ENCODE data around the gene SFTPD.

DNA sequence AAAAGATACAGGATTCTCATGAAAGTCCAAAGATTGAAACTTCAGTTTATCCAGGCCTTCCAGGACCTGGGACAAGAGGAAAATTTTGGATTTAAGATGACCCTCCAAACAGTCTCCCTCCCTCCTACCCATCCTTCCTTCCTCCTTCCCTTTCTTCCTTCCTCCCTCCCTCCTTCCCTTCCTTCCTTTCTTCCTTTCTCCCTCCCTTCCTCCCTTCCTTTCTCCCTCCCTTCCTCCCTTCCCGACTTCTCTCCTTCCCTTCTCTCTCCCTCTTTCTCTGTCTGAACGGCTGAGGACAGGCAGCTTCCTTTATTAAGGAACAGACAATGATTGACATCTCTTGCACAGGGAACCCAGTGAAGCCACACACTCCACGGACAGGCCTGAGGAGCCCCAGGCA lies 23.3 kb downstream of the SFTPD start:
- TF ChIP-seq YY1 (IDR thresholded peaks at IDR 0.05; ENCODE audit: insufficient read depth, insufficient read length) (no peak), ZNF274 (IDR thresholded peaks at IDR 0.05; ENCODE audit: low read depth, low read length) (no peak)
